GM21717 (cell line): ENCODE data around the gene MATCAP1.

Experiments
- ATAC-seq: cut with Tn5 transposase; IDR thresholded peaks from one replicate; pipeline ENCODE4 v1.9.1; 2021; ENCODE audit warnings: mild to moderate bottlenecking, moderate library complexity; ENCODE audit not compliant: unreplicated experiment

The MATCAP1 gene

GRCh38 chr16:67208154-67208896, 24.6 kb upstream of the MATCAP1 start:
- ATAC-seq = no peak

- no peak for ATAC-seq
Observed at GRCh38 chr16:67207249-67208091, 23.7 kb upstream of the MATCAP1 start.

- no peak for ATAC-seq
Observed at GRCh38 chr16:67206838-67207248, 23.1 kb upstream of the MATCAP1 start.

- ATAC-seq = no peak
Observed at GRCh38 chr16:67206129-67206837, 22.5 kb upstream of the MATCAP1 start.

GRCh38 chr16:67204076-67204475, 20.3 kb upstream of the MATCAP1 start:
- no peak for ATAC-seq

GRCh38 chr16:67202956-67203493, 19.3 kb upstream of the MATCAP1 start:
- ATAC-seq = no peak

GRCh38 chr16:67202426-67202825, 18.7 kb upstream of the MATCAP1 start:
- no peak for ATAC-seq

- ATAC-seq = no peak
Observed at GRCh38 chr16:67201411-67202345, 17.9 kb upstream of the MATCAP1 start.

GRCh38 chr16:67200491-67200890, 16.7 kb upstream of the MATCAP1 start:
- ATAC-seq = no peak

GRCh38 chr16:67199808-67200198, 16.0 kb upstream of the MATCAP1 start:
- no peak for ATAC-seq

GRCh38 chr16:67199011-67199807, 15.4 kb upstream of the MATCAP1 start, which contains the start of gene ELMO3:
TSS of gene ELMO3 (plus strand) at chr16:67199131. CDS start at chr16:67199327, 196 bp downstream.
- ATAC-seq = no peak

GRCh38 chr16:67198238-67198734, 14.5 kb upstream of the MATCAP1 start:
- no peak for ATAC-seq

GRCh38 chr16:67197704-67198103, 13.9 kb upstream of the MATCAP1 start:
- no peak for ATAC-seq

- ATAC-seq = no peak
Observed at GRCh38 chr16:67196881-67197280, 13.1 kb upstream of the MATCAP1 start.

- no peak for ATAC-seq
Observed at GRCh38 chr16:67195676-67196075, 11.9 kb upstream of the MATCAP1 start.

GRCh38 chr16:67194260-67194659, 10.5 kb upstream of the MATCAP1 start:
- no peak for ATAC-seq

GRCh38 chr16:67193536-67193935, 9.8 kb upstream of the MATCAP1 start:
- no peak for ATAC-seq

GRCh38 chr16:67192781-67193361, 9.1 kb upstream of the MATCAP1 start:
- peak; percentile 4 for ATAC-seq
